ENCODE measurements around the gene ASTN1. TPM values are rescaled to one million over a fixed set of nuclear protein-coding genes. Genes with fewer than 3 reads are reported as not detected.

The ASTN1 gene
- under 0.01 and 0.09 TPM in 2 replicates for total RNA-seq

DNA sequence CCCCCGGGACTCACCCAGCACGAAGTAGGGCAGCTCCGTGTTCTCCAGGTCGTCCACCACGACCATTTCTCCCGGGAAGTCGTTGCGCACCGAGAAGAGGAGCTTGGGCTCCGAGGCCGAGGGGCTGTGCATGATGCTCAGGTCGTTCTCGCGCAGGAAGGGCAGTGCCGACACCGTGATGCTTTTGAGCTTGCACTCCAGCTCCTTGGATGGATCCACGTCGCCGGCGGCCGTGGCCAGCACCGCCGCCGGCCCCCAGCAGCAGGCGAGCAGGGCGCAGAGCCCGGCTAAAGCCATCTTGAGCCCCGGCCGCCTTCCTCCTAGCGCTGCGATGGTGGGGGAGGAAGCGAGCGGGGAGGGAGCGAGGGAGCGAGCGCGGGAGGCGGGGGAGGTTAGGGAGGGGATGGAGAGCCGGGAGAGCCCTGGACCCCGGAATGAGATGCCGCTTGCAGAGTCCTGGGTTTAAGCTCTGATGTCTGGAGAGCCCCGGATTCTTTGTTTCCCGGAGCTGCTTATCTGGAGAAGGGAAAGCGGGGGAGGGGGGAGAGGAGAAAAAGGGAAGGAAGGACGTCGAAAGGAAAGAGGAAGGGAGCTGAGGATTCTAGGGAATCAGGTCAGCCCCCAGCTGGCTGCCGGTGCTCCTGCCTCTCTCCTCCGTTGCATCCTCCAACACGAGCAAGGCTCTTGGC lies at the start of gene ASTN1:
ASTN1 (minus strand) TSS at position 333 of the 689 bp plus-strand sequence; CDS start at position 297, 36 bp downstream.

DNA sequence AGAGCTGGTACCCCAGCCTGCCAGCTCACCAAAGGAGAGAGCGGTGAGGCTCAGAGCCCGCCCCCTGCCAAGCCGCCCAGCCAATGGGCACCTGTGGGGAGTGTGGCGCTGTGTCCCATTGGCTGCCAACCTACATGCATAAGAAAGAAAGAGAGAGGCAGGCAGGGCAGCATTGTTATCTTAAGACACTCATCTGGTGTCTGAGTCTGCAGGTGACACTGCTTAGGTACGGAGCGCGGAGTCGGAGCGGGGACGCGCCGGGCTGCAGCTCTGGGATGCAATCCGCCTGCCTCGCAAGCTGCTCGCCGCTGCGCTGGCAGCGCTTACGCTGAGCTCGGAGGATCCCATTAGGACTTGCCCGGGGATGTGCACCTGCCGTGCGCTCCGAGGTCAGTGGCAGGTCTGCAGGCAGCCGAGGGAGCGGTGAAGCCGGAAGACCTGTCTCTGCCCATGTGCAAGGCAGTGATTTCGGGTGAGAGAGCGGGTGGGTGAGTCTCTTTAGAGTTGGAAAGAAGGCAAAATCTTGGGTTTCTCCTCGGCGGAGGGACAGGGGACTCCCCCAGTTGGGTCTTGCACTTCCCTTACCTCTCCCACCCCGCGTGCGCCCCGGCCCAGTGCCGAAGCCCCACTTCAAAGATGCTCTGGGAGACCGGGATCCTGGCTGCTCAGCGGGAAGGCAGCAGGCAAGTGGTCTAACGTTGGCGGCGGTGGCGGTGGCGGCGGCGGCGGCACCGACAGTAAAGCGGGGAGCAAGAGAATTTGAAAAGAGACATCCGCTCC lies 6.4 kb upstream of the ASTN1 start, which contains the start of gene BRINP2:
BRINP2 (plus strand) TSS at position 203 of the 780 bp plus-strand sequence. CDS start 58,919 bp downstream, outside the sequence.

Other genes starting within 250 kb of the ASTN1 start
- under 0.01 TPM in 1 of 2 replicates, not detected in the other for gene BRINP2, start 6.2 kb upstream of the ASTN1 start, total RNA-seq